ENCODE measurements around the gene LRP10. TPM values are rescaled to one million over a fixed set of nuclear protein-coding genes. Genes with fewer than 3 reads are reported as not detected.

Gene LRP10
- total RNA-seq, 1 donor from 2014 or later = 38.6 TPM

- no peak for DNase-seq (ENCODE audit: low spot score in 2 of 2, unreplicated experiment in 2 of 2)
- TF ChIP-seq CTCF (IDR thresholded peaks at IDR 0.05; ENCODE audit: unreplicated experiment) = no peak
- no peaks in the 10 kb centered on the region for H3K9me3 Mint-ChIP-seq
- H3K4me3 Mint-ChIP-seq = no peak overlapping the region
- H3K36me3 Mint-ChIP-seq = peaks cover 43% of the 10 kb centered on the region
- H3K4me1 Mint-ChIP-seq = peaks cover 20% of the 10 kb centered on the region
- H3K27me3 Mint-ChIP-seq (ENCODE audit: low read depth) = no peaks in the 10 kb centered on the region
- H3K27ac Mint-ChIP-seq = no peak overlapping the region
Measured at GRCh38 chr14:22922294-22922693, 50.8 kb downstream of the LRP10 start.

DNA sequence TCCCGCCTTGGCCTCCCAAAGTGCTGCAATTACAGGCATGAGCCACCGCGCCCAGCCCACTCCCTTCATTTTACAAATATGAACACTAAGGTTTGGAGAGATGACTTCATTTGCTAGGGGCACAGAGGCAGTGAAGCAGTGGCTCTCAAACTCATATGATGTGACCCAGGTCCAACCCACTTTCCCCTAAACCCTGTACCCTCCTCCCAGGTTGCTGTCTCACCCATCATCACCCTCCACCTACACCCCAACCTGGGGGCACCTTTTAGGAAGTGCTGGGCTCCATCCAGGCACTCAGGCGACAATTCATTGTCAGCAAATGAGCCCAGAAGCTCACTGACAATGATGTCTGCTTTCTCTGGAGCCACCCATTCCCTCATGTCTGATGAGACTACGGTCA is 52.2 kb downstream of the LRP10 start:
- H3K36me3 Mint-ChIP-seq = peaks cover 43% of the 10 kb centered on the region
- DNase-seq (ENCODE audit: low spot score in 2 of 2, unreplicated experiment in 2 of 2) = no peak
- no peaks in the 10 kb centered on the region for H3K9me3 Mint-ChIP-seq
- no peak overlapping the region for H3K27ac Mint-ChIP-seq
- H3K27me3 Mint-ChIP-seq (ENCODE audit: low read depth) = no peaks in the 10 kb centered on the region
- no peak overlapping the region for H3K4me3 Mint-ChIP-seq
- H3K4me1 Mint-ChIP-seq = peaks cover 20% of the 10 kb centered on the region
- no peak for TF ChIP-seq CTCF (IDR thresholded peaks at IDR 0.05; ENCODE audit: unreplicated experiment)

DNA sequence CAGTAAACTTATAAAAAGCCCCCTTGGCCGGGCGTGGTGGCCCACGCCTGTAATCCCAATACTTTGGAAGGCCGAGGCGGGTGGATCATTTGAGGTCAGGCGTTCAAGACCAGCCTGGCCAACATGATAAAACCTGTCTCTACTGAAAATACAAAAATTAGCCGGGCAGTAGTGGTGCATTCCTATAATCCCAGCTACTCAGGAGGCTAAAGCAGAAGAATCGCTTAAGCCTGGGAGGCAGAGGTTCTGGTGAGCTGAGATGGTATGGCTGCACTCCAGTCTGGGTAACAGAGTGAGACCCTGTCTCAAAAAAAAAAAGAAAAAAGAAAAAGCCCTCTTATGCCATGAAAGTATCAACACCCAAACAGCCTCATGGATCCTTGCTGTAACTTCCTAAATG is 54.0 kb downstream of the LRP10 start:
- Mint-ChIP-seq H3K9me3 (no peaks in the 10 kb centered on the region), H3K27me3 (ENCODE audit: low read depth) (no peaks in the 10 kb centered on the region), H3K4me1 (peaks cover 14% of the 10 kb centered on the region), H3K4me3 (no peak overlapping the region), H3K27ac (no peak overlapping the region), H3K36me3 (peaks cover 42% of the 10 kb centered on the region)
- no peak for TF ChIP-seq CTCF (IDR thresholded peaks at IDR 0.05; ENCODE audit: unreplicated experiment)
- no peak for DNase-seq (ENCODE audit: low spot score in 2 of 2, unreplicated experiment in 2 of 2)

- Mint-ChIP-seq H3K4me1 (peaks cover 14% of the 10 kb centered on the region), H3K36me3 (peaks cover 36% of the 10 kb centered on the region), H3K9me3 (no peaks in the 10 kb centered on the region), H3K27me3 (ENCODE audit: low read depth) (no peaks in the 10 kb centered on the region), H3K27ac (no peak overlapping the region), H3K4me3 (no peak overlapping the region)
- no peak for TF ChIP-seq CTCF (IDR thresholded peaks at IDR 0.05; ENCODE audit: unreplicated experiment)
- no peak for DNase-seq (ENCODE audit: low spot score in 2 of 2, unreplicated experiment in 2 of 2)
Measured at GRCh38 chr14:22926316-22926715, 54.8 kb downstream of the LRP10 start.

- Mint-ChIP-seq H3K9me3 (no peaks in the 10 kb centered on the region), H3K4me1 (peaks cover 23% of the 10 kb centered on the region), H3K36me3 (peaks cover 22% of the 10 kb centered on the region), H3K4me3 (no peak overlapping the region), H3K27me3 (ENCODE audit: low read depth) (no peaks in the 10 kb centered on the region), H3K27ac (no peak overlapping the region)
- no peak for DNase-seq (ENCODE audit: low spot score in 2 of 2, unreplicated experiment in 2 of 2)
- no peak for TF ChIP-seq CTCF (IDR thresholded peaks at IDR 0.05; ENCODE audit: unreplicated experiment)
Measured at GRCh38 chr14:22928237-22929103, 56.9 kb downstream of the LRP10 start.

Data from mesothelial cell of epicardium (in vitro differentiated cells).